Measurements from ENCODE around the gene JMJD4. TPM values are rescaled to one million over a fixed set of nuclear protein-coding genes. Genes with fewer than 3 reads are reported as not detected.

Gene JMJD4
- total RNA-seq, 1 experiment from 2014 or later = 15.1 TPM

DNA sequence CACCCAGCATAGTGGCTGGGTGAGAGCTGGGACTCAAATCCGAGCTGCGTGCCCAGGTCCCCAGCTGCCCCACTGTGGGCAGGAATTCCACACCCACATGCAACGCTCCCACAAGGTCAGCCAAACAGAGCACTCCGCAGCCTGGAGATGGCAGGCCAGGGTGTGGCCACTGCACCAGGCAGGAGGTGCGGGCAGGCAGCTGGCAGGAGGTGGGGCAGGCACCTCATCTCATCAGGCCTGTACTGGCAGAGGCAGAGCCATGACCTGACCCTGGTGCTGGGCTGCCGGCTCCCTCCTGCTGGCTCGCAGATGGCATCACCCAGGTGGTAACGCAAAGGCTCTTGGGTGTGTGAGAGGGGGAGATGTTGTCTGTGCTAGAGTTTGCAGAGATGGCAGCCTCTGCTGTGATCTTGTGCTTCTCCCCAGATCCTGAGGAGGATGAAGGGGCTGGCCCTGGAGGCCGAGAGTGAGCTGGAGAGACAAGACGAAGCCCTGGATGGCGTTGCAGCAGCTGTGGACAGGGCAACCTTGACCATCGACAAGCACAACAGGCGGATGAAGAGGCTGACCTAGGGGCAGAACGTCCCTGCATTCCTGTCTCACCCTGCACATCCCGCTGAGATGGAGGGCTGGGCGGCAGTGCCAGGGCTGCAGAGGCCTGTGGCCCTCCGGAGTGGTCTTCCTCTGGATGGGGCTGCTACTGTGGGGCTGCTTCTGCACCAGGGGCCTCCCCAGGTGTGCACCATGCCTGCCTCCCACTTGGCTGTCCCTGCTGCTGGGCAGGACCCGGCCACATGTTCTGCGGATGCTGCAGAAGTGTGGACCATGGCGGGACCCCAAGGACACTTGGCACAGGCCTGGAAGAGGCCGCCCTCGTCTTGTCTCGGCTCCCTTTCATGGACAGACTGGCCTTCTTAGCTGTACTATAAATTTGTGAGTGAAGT lies 45.3 kb upstream of the JMJD4 start:
- no peak overlapping the region for H3K27ac ChIP-seq
- no peak for TF ChIP-seq EZH2 (IDR thresholded peaks at IDR 0.05; ENCODE audit: low read depth)
- TF ChIP-seq, protein P1, sequence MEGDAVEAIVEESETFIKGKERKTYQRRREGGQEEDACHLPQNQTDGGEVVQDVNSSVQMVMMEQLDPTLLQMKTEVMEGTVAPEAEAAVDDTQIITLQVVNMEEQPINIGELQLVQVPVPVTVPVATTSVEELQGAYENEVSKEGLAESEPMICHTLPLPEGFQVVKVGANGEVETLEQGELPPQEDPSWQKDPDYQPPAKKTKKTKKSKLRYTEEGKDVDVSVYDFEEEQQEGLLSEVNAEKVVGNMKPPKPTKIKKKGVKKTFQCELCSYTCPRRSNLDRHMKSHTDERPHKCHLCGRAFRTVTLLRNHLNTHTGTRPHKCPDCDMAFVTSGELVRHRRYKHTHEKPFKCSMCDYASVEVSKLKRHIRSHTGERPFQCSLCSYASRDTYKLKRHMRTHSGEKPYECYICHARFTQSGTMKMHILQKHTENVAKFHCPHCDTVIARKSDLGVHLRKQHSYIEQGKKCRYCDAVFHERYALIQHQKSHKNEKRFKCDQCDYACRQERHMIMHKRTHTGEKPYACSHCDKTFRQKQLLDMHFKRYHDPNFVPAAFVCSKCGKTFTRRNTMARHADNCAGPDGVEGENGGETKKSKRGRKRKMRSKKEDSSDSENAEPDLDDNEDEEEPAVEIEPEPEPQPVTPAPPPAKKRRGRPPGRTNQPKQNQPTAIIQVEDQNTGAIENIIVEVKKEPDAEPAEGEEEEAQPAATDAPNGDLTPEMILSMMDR (conservative IDR thresholded peaks at IDR 0.05) = no peak
- no peaks in the 10 kb centered on the region for H3K36me3 ChIP-seq (ENCODE audit: low read depth)
- POLR2A ChIA-PET (ENCODE audit: unreplicated experiment) = no interaction called here
- no peak for DNase-seq
- no peaks in the 10 kb centered on the region for H3K9me3 ChIP-seq (ENCODE audit: insufficient read depth, low read depth)
- H3K9me2 ChIP-seq (ENCODE audit: insufficient read depth) = no peaks in the 10 kb centered on the region
- H3K79me2 ChIP-seq (ENCODE audit: low read depth) = no peaks in the 10 kb centered on the region
- no peaks in the 10 kb centered on the region for H3K27me3 ChIP-seq (ENCODE audit: insufficient read depth, low read depth)
- no peak overlapping the region for H2AFZ ChIP-seq
- H3K4me2 ChIP-seq = no peak overlapping the region
- CTCF ChIA-PET = no interaction called here
- H3K4me1 ChIP-seq (replicated peaks; ENCODE audit: insufficient read depth) = no peaks in the 10 kb centered on the region
- H4K20me1 ChIP-seq (ENCODE audit: insufficient read depth) = peaks cover 1% of the 10 kb centered on the region; the same call in 1 of the 2 replicates
- intact Hi-C loops (cut with micrococcal nuclease; ENCODE audit: unreplicated experiment) = no loop called here
- H3F3A ChIP-seq (ENCODE audit: insufficient read depth, low read depth) = no peaks in the 10 kb centered on the region; the same call in 1 of the 2 replicates
- no peak overlapping the region for H3K4me3 ChIP-seq
- no TSS peak for BruUV-seq (replicated peaks)

DNA sequence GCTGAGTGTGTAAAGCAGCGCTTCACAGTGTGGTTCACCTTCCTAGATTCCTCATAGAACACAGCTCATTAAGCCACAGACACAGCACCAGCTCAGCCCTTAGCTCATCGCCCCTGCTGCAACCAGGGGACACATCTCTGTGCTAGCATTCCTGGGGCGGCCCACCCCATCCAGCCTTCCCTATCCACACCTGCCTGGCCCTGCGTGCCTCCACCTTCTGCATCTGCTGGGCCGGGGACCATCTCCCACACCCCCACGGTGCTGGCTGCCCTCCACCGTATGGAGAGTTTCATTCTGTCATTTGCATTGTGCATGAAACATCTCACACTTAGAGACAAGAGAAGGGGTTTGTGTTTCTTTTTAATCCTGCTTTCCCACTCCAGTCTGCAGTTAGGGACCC lies 44.6 kb upstream of the JMJD4 start:
- Histone ChIP-seq H3F3A (ENCODE audit: insufficient read depth, low read depth) (no peaks in the 10 kb centered on the region; the same call in 1 of the 2 replicates), H3K27ac (no peak overlapping the region), H3K4me2 (no peak overlapping the region), H4K20me1 (ENCODE audit: insufficient read depth) (peaks cover 4% of the 10 kb centered on the region; the same call in 1 of the 2 replicates), H3K9me2 (ENCODE audit: insufficient read depth) (no peaks in the 10 kb centered on the region), H3K79me2 (ENCODE audit: low read depth) (no peaks in the 10 kb centered on the region), H3K27me3 (ENCODE audit: insufficient read depth, low read depth) (no peaks in the 10 kb centered on the region), H3K4me1 (replicated peaks; ENCODE audit: insufficient read depth) (no peaks in the 10 kb centered on the region), H3K36me3 (ENCODE audit: low read depth) (no peaks in the 10 kb centered on the region), H3K9me3 (ENCODE audit: insufficient read depth, low read depth) (no peaks in the 10 kb centered on the region), H2AFZ (no peak overlapping the region), H3K4me3 (no peak overlapping the region)
- no TSS peak for BruUV-seq (replicated peaks)
- ChIA-PET CTCF (no interaction called here), POLR2A (ENCODE audit: unreplicated experiment) (no interaction called here)
- intact Hi-C loops (cut with micrococcal nuclease; ENCODE audit: unreplicated experiment) = no loop called here
- TF ChIP-seq EZH2 (IDR thresholded peaks at IDR 0.05; ENCODE audit: low read depth) = no peak
- TF ChIP-seq, protein P1 (conservative IDR thresholded peaks at IDR 0.05) = no peak
- no peak for DNase-seq

DNA sequence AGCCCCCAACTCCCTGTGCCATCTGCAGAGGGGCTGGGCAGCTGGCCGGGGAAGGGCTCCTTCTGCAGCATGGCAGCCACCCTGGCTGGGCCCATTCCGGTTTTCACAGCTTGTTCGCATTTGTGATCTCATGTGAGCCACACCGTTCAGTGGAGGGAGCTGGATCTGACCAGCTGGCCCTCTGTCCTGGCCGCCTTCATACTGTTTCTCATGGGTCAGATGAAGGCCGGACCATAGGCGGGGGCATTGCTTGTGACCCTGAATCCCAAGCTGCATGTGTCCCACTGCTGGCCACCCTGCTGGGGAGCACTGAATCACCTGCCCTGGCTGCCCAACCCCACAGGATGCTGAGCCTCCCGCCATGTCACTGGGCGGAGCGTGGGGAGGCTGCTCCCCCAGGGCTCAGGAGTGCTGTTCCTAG lies 43.9 kb upstream of the JMJD4 start:
- TF ChIP-seq, protein P1 (conservative IDR thresholded peaks at IDR 0.05) = no peak
- TF ChIP-seq EZH2 (IDR thresholded peaks at IDR 0.05; ENCODE audit: low read depth) = no peak
- H3K27me3 ChIP-seq (ENCODE audit: insufficient read depth, low read depth) = no peaks in the 10 kb centered on the region

More for the DNA sequence above, 43.9 kb upstream of the JMJD4 start:
- Histone ChIP-seq H3K27ac (no peak overlapping the region), H2AFZ (no peak overlapping the region), H3F3A (ENCODE audit: insufficient read depth, low read depth) (no peaks in the 10 kb centered on the region; the same call in 1 of the 2 replicates), H3K4me1 (replicated peaks; ENCODE audit: insufficient read depth) (no peaks in the 10 kb centered on the region), H4K20me1 (ENCODE audit: insufficient read depth) (peaks cover 4% of the 10 kb centered on the region; the same call in 1 of the 2 replicates), H3K9me3 (ENCODE audit: insufficient read depth, low read depth) (no peaks in the 10 kb centered on the region), H3K79me2 (ENCODE audit: low read depth) (no peaks in the 10 kb centered on the region), H3K9me2 (ENCODE audit: insufficient read depth) (no peaks in the 10 kb centered on the region), H3K36me3 (ENCODE audit: low read depth) (no peaks in the 10 kb centered on the region), H3K4me3 (no peak overlapping the region), H3K4me2 (no peak overlapping the region)
- no TSS peak for BruUV-seq (replicated peaks)
- no peak for DNase-seq
- ChIA-PET POLR2A (ENCODE audit: unreplicated experiment) (no interaction called here), CTCF (no interaction called here)
- intact Hi-C loops (cut with micrococcal nuclease; ENCODE audit: unreplicated experiment) = no loop called here

Data from PC-9 (cell line).